Measurements from ENCODE around the gene DLG2. TPM values are rescaled to one million over a fixed set of nuclear protein-coding genes. Genes with fewer than 3 reads are reported as not detected.

DLG2 gene
- polyA plus RNA-seq, 1 experiment = 0.68 TPM

- ChIA-PET CTCF (no interaction called here), POLR2A (no interaction called here)
- H3K4me3 ChIP-seq (ENCODE audit: low read depth, low read length) = no peak overlapping the region
- H3K9me3 ChIP-seq (ENCODE audit: control insufficient read depth, insufficient read depth, low read length) = no peaks in the 10 kb centered on the region
- TF ChIP-seq, protein P1, sequence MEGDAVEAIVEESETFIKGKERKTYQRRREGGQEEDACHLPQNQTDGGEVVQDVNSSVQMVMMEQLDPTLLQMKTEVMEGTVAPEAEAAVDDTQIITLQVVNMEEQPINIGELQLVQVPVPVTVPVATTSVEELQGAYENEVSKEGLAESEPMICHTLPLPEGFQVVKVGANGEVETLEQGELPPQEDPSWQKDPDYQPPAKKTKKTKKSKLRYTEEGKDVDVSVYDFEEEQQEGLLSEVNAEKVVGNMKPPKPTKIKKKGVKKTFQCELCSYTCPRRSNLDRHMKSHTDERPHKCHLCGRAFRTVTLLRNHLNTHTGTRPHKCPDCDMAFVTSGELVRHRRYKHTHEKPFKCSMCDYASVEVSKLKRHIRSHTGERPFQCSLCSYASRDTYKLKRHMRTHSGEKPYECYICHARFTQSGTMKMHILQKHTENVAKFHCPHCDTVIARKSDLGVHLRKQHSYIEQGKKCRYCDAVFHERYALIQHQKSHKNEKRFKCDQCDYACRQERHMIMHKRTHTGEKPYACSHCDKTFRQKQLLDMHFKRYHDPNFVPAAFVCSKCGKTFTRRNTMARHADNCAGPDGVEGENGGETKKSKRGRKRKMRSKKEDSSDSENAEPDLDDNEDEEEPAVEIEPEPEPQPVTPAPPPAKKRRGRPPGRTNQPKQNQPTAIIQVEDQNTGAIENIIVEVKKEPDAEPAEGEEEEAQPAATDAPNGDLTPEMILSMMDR (IDR thresholded peaks at IDR 0.05; ENCODE audit: low read depth, low read length) = no peak
- DNase-seq (ENCODE audit: low read depth, low spot score) = no peak
- H3K27ac ChIP-seq (ENCODE audit: low read depth, low read length) = no peak overlapping the region
- H3K27me3 ChIP-seq (ENCODE audit: control insufficient read depth, insufficient read depth, low read length) = no peaks in the 10 kb centered on the region
Measured at GRCh38 chr11:83768489-83768888, 1858.7 kb downstream of the DLG2 start.

DNA sequence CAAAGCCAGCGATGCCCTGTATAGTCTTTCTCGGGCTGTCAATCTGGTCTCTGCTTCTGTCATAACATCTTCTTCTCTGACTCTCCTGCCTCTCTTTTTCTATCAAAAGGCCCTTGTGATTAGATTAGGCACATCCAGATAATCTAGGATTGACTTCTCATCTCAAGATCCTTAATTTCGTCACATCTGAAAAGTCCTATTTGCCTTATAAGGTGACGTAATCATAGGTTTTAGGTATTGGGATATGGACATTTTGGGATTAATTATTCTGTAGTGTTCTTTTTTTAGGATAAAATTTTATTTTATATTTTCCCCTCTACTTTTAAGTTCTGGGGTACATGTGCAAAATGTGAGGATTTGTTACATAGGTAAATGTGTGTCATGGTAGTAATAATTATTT, 1860.2 kb downstream of the DLG2 start:
- no peak for DNase-seq (ENCODE audit: low read depth, low spot score)
- H3K27me3 ChIP-seq (ENCODE audit: control insufficient read depth, insufficient read depth, low read length) = no peaks in the 10 kb centered on the region
- POLR2A ChIA-PET = no interaction called here
- TF ChIP-seq, protein P1 (IDR thresholded peaks at IDR 0.05; ENCODE audit: low read depth, low read length) = no peak
- H3K4me3 ChIP-seq (ENCODE audit: low read depth, low read length) = no peak overlapping the region
- H3K27ac ChIP-seq (ENCODE audit: low read depth, low read length) = no peak overlapping the region
- CTCF ChIA-PET = no interaction called here
- H3K9me3 ChIP-seq (ENCODE audit: control insufficient read depth, insufficient read depth, low read length) = no peaks in the 10 kb centered on the region

- POLR2A ChIA-PET = no interaction called here
- no peak overlapping the region for H3K27ac ChIP-seq (ENCODE audit: low read depth, low read length)
- H3K4me3 ChIP-seq (ENCODE audit: low read depth, low read length) = no peak overlapping the region
- DNase-seq (ENCODE audit: low read depth, low spot score) = no peak
- H3K9me3 ChIP-seq (ENCODE audit: control insufficient read depth, insufficient read depth, low read length) = no peaks in the 10 kb centered on the region
- TF ChIP-seq, protein P1 (IDR thresholded peaks at IDR 0.05; ENCODE audit: low read depth, low read length) = no peak
- CTCF ChIA-PET = no interaction called here
- no peaks in the 10 kb centered on the region for H3K27me3 ChIP-seq (ENCODE audit: control insufficient read depth, insufficient read depth, low read length)
Measured at GRCh38 chr11:83764643-83765042, 1862.5 kb downstream of the DLG2 start.

- TF ChIP-seq, protein P1 (IDR thresholded peaks at IDR 0.05; ENCODE audit: low read depth, low read length) = no peak
- CTCF ChIA-PET = interaction anchor here (1.5 kb wide), 1 partner anchor 468 kb away, joined by 3 read pairs; no protein-coding TSS in a partner anchor
- H3K4me3 ChIP-seq (ENCODE audit: low read depth, low read length) = no peak overlapping the region
- no peaks in the 10 kb centered on the region for H3K27me3 ChIP-seq (ENCODE audit: control insufficient read depth, insufficient read depth, low read length)
- H3K27ac ChIP-seq (ENCODE audit: low read depth, low read length) = no peak overlapping the region
- H3K9me3 ChIP-seq (ENCODE audit: control insufficient read depth, insufficient read depth, low read length) = no peaks in the 10 kb centered on the region
- no peak for DNase-seq (ENCODE audit: low read depth, low spot score)
- POLR2A ChIA-PET = no interaction called here
Measured at GRCh38 chr11:83760932-83761331, 1866.2 kb downstream of the DLG2 start.

GRCh38 chr11:83759148-83759547, 1868.0 kb downstream of the DLG2 start:
- TF ChIP-seq, protein P1 (IDR thresholded peaks at IDR 0.05; ENCODE audit: low read depth, low read length) = no peak
- Histone ChIP-seq H3K4me3 (ENCODE audit: low read depth, low read length) (no peak overlapping the region), H3K27ac (ENCODE audit: low read depth, low read length) (no peak overlapping the region), H3K9me3 (ENCODE audit: control insufficient read depth, insufficient read depth, low read length) (no peaks in the 10 kb centered on the region), H3K27me3 (ENCODE audit: control insufficient read depth, insufficient read depth, low read length) (no peaks in the 10 kb centered on the region)
- ChIA-PET POLR2A (no interaction called here), CTCF (interaction anchor here (1.5 kb wide), 1 partner anchor 467 kb away, joined by 3 read pairs; no protein-coding TSS in a partner anchor)
- no peak for DNase-seq (ENCODE audit: low read depth, low spot score)
